Activated CD4-positive, alpha-beta T cell treated with anti-CD3 and anti-CD28 coated beads, Interleukin-2, amount 10 ng/mL, durations not matched to agents 7 days and 5 days (primary cell): ENCODE measurements around the gene BNIP2. TPM values are rescaled to one million over a fixed set of nuclear protein-coding genes. Genes with fewer than 3 reads are reported as not detected.
A peak's percentile ranks its signal among the peaks of the same experiment; 100 is the strongest.

Experiments
- CTCF ChIA-PET: fragments of 350-600 bp; sonication (Branson Sonifier 250); formaldehyde crosslinking; loops from one replicate; lab custom pipeline; 2021; ENCODE audit warnings: antibody characterized with exemption; lab: Charles Lee
- POLR2A ChIA-PET: fragments of 350-600 bp; sonication (Branson Sonifier 250); formaldehyde crosslinking; loops from one replicate; lab custom pipeline; 2021; ENCODE audit warnings: antibody characterized with exemption; lab: Charles Lee
- DNase-seq: peaks from one replicate; pipeline ENCODE4 v3.0.0-alpha.2; 2020
- H3K27ac Mint-ChIP-seq: one replicate; pipeline ENCODE4 v1.8.0; 2021; ENCODE audit warnings: mild to moderate bottlenecking, moderate library complexity, mixed read lengths
- H3K27me3 Mint-ChIP-seq: one replicate; pipeline ENCODE4 v1.8.0; 2021; ENCODE audit warnings: mixed read lengths
- H3K36me3 Mint-ChIP-seq: one replicate; pipeline ENCODE4 v1.8.0; 2021; ENCODE audit warnings: low read depth, mixed read lengths
- H3K4me1 Mint-ChIP-seq: one replicate; pipeline ENCODE4 v1.8.0; 2021; ENCODE audit warnings: mixed read lengths
- H3K4me3 Mint-ChIP-seq: one replicate; pipeline ENCODE4 v1.8.0; 2021; ENCODE audit warnings: mild to moderate bottlenecking, moderate library complexity, mixed read lengths
- H3K9me3 Mint-ChIP-seq: one replicate; pipeline ENCODE4 v1.8.0; 2021; ENCODE audit warnings: mixed read lengths
- total RNA-seq, 2 experiments: library from RNA; stranded (reverse); gene quantifications; one replicate each; pipeline ENCODE4 v1.2.3, GENCODE V29; 2021

BNIP2 gene
- total RNA-seq, 2 experiments from 2014 or later, result 73.3 to 75.2 TPM

GRCh38 chr15:59685737-59686297 lies 3.3 kb downstream of the BNIP2 start:
- ChIA-PET POLR2A (interaction anchor here (0.6 kb wide), 1 partner anchor 20 kb away, joined by 4 read pairs; no protein-coding TSS in a partner anchor), CTCF (interaction anchor here (0.7 kb wide), 1 partner anchor 34 kb away, joined by 3 read pairs; no protein-coding TSS in a partner anchor)
- H3K4me1 Mint-ChIP-seq, result peaks cover 48% of the 10 kb centered on the region
- no peak for DNase-seq
- H3K27ac Mint-ChIP-seq, result peak overlapping the region; percentile 84
- peaks cover 40% of the 10 kb centered on the region for H3K36me3 Mint-ChIP-seq
- no peaks in the 10 kb centered on the region for H3K9me3 Mint-ChIP-seq
- H3K4me3 Mint-ChIP-seq, result peak overlapping the region; percentile 55
- H3K27me3 Mint-ChIP-seq, result no peaks in the 10 kb centered on the region

- ChIA-PET CTCF (interaction anchor here (0.7 to 1.2 kb wide), 3 partner anchors 8 to 19 kb away, joined by 3 to 4 read pairs (median 3); no protein-coding TSS in a partner anchor), POLR2A (no interaction called here)
- Mint-ChIP-seq H3K36me3 (peaks cover 60% of the 10 kb centered on the region), H3K27me3 (no peaks in the 10 kb centered on the region), H3K4me1 (peaks cover 30% of the 10 kb centered on the region), H3K9me3 (no peaks in the 10 kb centered on the region), H3K27ac (no peak overlapping the region), H3K4me3 (no peak overlapping the region)
- DNase-seq, result no peak
Measured at GRCh38 chr15:59680870-59681269, 8.2 kb downstream of the BNIP2 start.

DNA sequence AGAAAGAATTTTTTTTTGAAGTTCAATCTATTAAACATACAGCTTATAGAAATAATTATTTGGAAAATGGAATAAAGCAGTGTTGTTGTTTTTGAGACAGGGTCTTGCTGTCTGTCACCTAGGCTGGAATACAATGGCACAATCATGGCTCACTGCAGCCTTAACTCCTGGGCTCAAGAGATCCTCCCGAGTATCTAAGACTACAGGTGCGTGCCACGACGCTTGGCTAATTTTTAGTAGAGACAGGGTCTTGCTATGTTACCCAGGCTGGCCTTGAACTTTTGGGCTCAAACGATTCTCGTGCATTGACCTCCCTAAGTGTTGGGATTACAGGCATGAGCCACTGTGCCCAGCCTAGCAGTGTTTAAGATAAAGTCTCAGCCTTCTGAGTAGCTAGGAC lies 8.8 kb downstream of the BNIP2 start:
- CTCF ChIA-PET, result interaction anchor here (0.7 to 1.1 kb wide), 2 partner anchors 10 to 18 kb away, joined by 3 to 4 read pairs; no protein-coding TSS in a partner anchor
- H3K4me3 Mint-ChIP-seq, result no peak overlapping the region
- peaks cover 25% of the 10 kb centered on the region for H3K4me1 Mint-ChIP-seq
- H3K36me3 Mint-ChIP-seq, result peaks cover 59% of the 10 kb centered on the region
- H3K9me3 Mint-ChIP-seq, result no peaks in the 10 kb centered on the region
- POLR2A ChIA-PET, result no interaction called here
- H3K27ac Mint-ChIP-seq, result no peak overlapping the region
- no peak for DNase-seq
- H3K27me3 Mint-ChIP-seq, result no peaks in the 10 kb centered on the region

- H3K27me3 Mint-ChIP-seq, result no peaks in the 10 kb centered on the region
- ChIA-PET POLR2A (no interaction called here), CTCF (interaction anchor here (1.2 kb wide), 1 partner anchor 15 kb away, joined by 3 read pairs; no protein-coding TSS in a partner anchor)
- DNase-seq, result no peak
- peaks cover 60% of the 10 kb centered on the region for H3K36me3 Mint-ChIP-seq
- peaks cover 13% of the 10 kb centered on the region for H3K4me1 Mint-ChIP-seq
- no peak overlapping the region for H3K4me3 Mint-ChIP-seq
- no peaks in the 10 kb centered on the region for H3K9me3 Mint-ChIP-seq
- H3K27ac Mint-ChIP-seq, result peak overlapping the region; percentile 68
Measured at GRCh38 chr15:59678620-59679019, 10.5 kb downstream of the BNIP2 start.

DNA sequence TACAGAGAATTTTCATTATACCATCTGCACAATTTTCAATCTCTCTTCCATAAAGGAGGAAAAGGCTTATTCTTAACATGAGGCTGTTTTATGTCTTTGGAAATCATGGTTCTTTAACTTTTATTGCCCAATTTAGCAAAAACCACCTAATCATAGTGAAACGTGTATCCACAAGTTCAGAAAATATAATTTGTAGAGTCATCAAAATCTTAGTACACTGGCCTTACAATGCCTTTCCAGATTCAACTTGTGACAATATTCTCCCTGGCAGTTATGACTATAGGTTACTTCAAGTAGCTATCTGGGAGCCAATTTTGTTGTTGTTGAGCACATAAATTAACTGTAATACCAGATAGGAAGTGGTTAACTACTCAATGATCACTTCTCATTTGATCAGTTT lies 10.9 kb downstream of the BNIP2 start:
- Mint-ChIP-seq H3K9me3 (no peaks in the 10 kb centered on the region), H3K36me3 (peaks cover 59% of the 10 kb centered on the region), H3K27me3 (no peaks in the 10 kb centered on the region), H3K27ac (peak overlapping the region; percentile 68), H3K4me3 (no peak overlapping the region), H3K4me1 (peaks cover 12% of the 10 kb centered on the region)
- no peak for DNase-seq
- POLR2A ChIA-PET, result no interaction called here
- CTCF ChIA-PET, result interaction anchor here (1.2 kb wide), 1 partner anchor 15 kb away, joined by 3 read pairs; no protein-coding TSS in a partner anchor

- peaks cover 9% of the 10 kb centered on the region for H3K4me1 Mint-ChIP-seq
- CTCF ChIA-PET, result no interaction called here
- H3K27ac Mint-ChIP-seq, result no peak overlapping the region
- DNase-seq, result no peak
- H3K4me3 Mint-ChIP-seq, result no peak overlapping the region
- no peaks in the 10 kb centered on the region for H3K27me3 Mint-ChIP-seq
- H3K36me3 Mint-ChIP-seq, result peaks cover 62% of the 10 kb centered on the region
- no peaks in the 10 kb centered on the region for H3K9me3 Mint-ChIP-seq
- POLR2A ChIA-PET, result no interaction called here
Measured at GRCh38 chr15:59676565-59676964, 12.6 kb downstream of the BNIP2 start.

- ChIA-PET POLR2A (interaction anchor here (0.6 kb wide), 1 partner anchor 44 kb away, joined by 4 read pairs; no protein-coding TSS in a partner anchor), CTCF (no interaction called here)
- peaks cover 5% of the 10 kb centered on the region for H3K4me1 Mint-ChIP-seq
- peaks cover 59% of the 10 kb centered on the region for H3K36me3 Mint-ChIP-seq
- H3K4me3 Mint-ChIP-seq, result no peak overlapping the region
- no peaks in the 10 kb centered on the region for H3K27me3 Mint-ChIP-seq
- H3K27ac Mint-ChIP-seq, result no peak overlapping the region
- DNase-seq, result no peak
- H3K9me3 Mint-ChIP-seq, result no peaks in the 10 kb centered on the region
Measured at GRCh38 chr15:59674361-59674877, 14.7 kb downstream of the BNIP2 start.

DNA sequence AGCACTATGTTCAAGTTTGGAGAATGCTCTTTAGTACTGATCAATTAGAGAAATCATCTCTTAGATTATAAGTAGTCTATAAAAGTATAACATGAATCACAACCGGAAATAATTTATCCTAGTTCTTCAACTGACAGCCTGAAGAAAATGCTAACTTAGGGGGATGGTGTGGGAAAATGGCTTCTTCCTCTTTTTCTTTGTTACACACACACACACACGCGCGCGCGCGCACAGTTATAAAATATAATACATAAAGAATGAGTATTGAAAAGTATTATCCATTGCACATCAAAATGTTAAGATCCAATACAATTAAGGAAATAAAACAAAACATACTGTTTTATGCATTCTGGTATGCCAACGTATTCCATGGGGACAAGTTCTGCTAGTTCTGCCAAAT lies 20.6 kb downstream of the BNIP2 start:
- POLR2A ChIA-PET, result no interaction called here
- H3K27ac Mint-ChIP-seq, result no peak overlapping the region
- H3K4me1 Mint-ChIP-seq, result no peaks in the 10 kb centered on the region
- DNase-seq, result no peak
- no peaks in the 10 kb centered on the region for H3K9me3 Mint-ChIP-seq
- H3K4me3 Mint-ChIP-seq, result no peak overlapping the region
- CTCF ChIA-PET, result no interaction called here
- H3K27me3 Mint-ChIP-seq, result no peaks in the 10 kb centered on the region
- peaks cover 34% of the 10 kb centered on the region for H3K36me3 Mint-ChIP-seq

GRCh38 chr15:59662260-59662659 lies 26.9 kb downstream of the BNIP2 start:
- no peaks in the 10 kb centered on the region for H3K27me3 Mint-ChIP-seq
- CTCF ChIA-PET, result interaction anchor here (0.8 kb wide), 1 partner anchor 19 kb away, joined by 4 read pairs; no protein-coding TSS in a partner anchor
- POLR2A ChIA-PET, result no interaction called here
- peaks cover 1% of the 10 kb centered on the region for H3K9me3 Mint-ChIP-seq
- H3K4me1 Mint-ChIP-seq, result peaks cover 11% of the 10 kb centered on the region
- DNase-seq, result no peak
- no peak overlapping the region for H3K27ac Mint-ChIP-seq
- H3K4me3 Mint-ChIP-seq, result no peak overlapping the region
- H3K36me3 Mint-ChIP-seq, result peaks cover 37% of the 10 kb centered on the region

DNA sequence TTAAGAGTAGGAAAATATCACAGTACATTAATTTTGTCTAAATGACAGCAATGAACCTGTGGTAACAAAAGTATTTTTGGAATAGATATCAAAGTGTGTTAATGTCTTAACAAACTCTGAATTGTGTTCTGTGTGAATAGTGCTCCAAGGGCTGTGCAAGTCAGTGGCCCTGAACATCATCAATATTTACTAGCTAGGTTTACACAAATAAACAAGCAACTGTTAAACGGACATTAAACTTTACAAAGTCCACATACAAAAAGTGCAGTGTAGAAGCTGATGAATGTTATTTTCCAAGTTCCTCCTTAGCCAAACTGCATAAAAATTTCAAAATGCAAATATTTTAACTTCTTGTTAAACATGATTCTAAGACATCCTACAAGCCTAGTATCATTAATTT lies 29.8 kb downstream of the BNIP2 start:
- DNase-seq, result no peak
- ChIA-PET POLR2A (no interaction called here), CTCF (no interaction called here)
- H3K27me3 Mint-ChIP-seq, result no peaks in the 10 kb centered on the region
- peaks cover 11% of the 10 kb centered on the region for H3K4me1 Mint-ChIP-seq
- H3K27ac Mint-ChIP-seq, result peak overlapping the region; percentile 14
- peaks cover 39% of the 10 kb centered on the region for H3K36me3 Mint-ChIP-seq
- peaks cover 1% of the 10 kb centered on the region for H3K9me3 Mint-ChIP-seq
- H3K4me3 Mint-ChIP-seq, result no peak overlapping the region

DNA sequence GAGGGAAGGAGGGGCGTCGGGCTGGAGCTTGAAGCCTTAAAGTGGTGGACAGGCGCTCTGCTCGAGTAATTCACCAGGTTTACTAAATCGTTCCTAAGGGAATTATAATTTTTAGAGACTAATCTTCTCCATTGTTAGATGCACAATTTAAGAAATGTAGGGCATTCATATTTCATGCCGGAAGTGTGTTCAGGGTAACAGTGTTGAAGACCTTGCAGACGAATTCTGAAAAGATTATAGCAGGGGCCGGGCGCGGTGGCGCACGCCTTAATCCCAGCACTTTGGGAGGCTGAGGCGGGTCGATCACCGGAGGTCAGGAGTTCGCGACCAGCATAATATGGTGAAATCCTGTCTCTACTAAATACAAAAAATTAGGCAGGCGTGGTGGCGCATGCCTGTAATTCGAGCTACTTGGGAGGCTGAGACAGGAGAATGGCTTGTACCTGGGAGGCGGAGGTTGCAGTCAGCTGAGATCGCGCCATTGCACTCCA lies 31.4 kb downstream of the BNIP2 start:
- CTCF ChIA-PET, result interaction anchor here (0.5 to 1.4 kb wide), 3 partner anchors 11 to 715 kb away, joined by 3 to 5 read pairs (median 5); no protein-coding TSS in a partner anchor
- POLR2A ChIA-PET, result interaction anchor here (0.6 to 1.8 kb wide), 2 partner anchors 31 to 740 kb away, joined by 3 to 7 read pairs; partner anchors contain the start of genes ANXA2 and BNIP2
- no peak for DNase-seq
- peaks cover 31% of the 10 kb centered on the region for H3K36me3 Mint-ChIP-seq
- H3K27me3 Mint-ChIP-seq, result no peaks in the 10 kb centered on the region
- no peak overlapping the region for H3K4me3 Mint-ChIP-seq
- peaks cover 15% of the 10 kb centered on the region for H3K4me1 Mint-ChIP-seq
- H3K9me3 Mint-ChIP-seq, result peaks cover 1% of the 10 kb centered on the region
- H3K27ac Mint-ChIP-seq, result no peak overlapping the region

DNA sequence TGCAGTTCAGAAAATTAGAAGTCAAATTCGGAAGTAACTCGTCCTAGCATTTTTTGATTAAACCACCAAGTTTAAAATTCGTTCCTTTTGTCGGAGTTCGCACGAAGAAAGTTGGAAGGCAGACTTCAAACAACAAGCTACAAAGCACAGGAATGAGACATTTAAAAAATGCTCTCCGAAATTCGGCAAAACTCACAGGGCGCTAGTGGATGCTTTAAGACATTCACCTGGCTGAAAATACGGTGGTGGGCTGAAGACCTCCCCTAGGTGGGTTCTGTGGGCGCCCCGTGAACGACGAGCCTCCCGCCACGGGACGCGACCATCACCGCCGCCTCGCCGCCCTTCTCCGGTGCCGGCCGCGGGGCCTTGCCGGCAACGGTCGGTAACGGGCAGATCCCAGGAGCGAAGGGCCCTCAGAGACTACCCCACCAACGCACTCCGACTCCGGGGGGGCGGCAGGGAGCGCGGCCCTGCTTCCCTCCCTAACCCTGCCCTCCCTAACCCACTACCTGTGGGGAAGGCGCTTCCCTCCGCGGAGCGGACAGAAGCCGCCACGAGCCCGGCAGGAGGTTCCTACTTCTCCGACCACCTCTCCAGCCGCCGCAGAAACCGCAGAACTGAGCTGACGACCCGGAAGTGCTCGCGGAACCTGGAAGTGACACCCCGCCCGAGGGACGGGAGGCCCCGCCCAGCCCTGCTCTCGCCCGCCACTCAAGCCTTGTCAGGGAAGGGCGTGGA lies 32.1 kb downstream of the BNIP2 start, which contains the start of gene GTF2A2:
Gene GTF2A2, minus strand, starts transcription at position 619 of the 738 bp plus-strand sequence. CDS start 5,238 bp downstream, outside the sequence.
- DNase-seq, result peak; percentile 97
- Mint-ChIP-seq H3K4me1 (peaks cover 17% of the 10 kb centered on the region), H3K9me3 (peaks cover 1% of the 10 kb centered on the region), H3K36me3 (peaks cover 29% of the 10 kb centered on the region), H3K27me3 (no peaks in the 10 kb centered on the region), H3K4me3 (peak within 1 kb of the TSS; percentile 51), H3K27ac (peak within 1 kb of the TSS; percentile 68)
- ChIA-PET CTCF (interaction anchor here (0.5 to 1.4 kb wide), 3 partner anchors 11 to 714 kb away, joined by 3 to 5 read pairs (median 5); no protein-coding TSS in a partner anchor), POLR2A (interaction anchor here (0.6 to 1.8 kb wide), 2 partner anchors 31 to 741 kb away, joined by 3 to 7 read pairs; partner anchors contain the start of genes ANXA2 and BNIP2)
